ENCODE results near the gene CELSR1.

The CELSR1 gene

GRCh38 chr22:46464296-46464695, 73.1 kb downstream of the CELSR1 start:
- no peak for DNase-seq (ENCODE audit: low read depth in 1 of 2, low spot score in 1 of 2)

- DNase-seq (ENCODE audit: low read depth in 1 of 2, low spot score in 1 of 2): no peak
These were observed 73.8 kb downstream of the CELSR1 start for GRCh38 chr22:46463435-46464227.

- no peak for DNase-seq (ENCODE audit: low read depth in 1 of 2, low spot score in 1 of 2)
These were observed 74.6 kb downstream of the CELSR1 start for GRCh38 chr22:46462726-46463371.

DNA sequence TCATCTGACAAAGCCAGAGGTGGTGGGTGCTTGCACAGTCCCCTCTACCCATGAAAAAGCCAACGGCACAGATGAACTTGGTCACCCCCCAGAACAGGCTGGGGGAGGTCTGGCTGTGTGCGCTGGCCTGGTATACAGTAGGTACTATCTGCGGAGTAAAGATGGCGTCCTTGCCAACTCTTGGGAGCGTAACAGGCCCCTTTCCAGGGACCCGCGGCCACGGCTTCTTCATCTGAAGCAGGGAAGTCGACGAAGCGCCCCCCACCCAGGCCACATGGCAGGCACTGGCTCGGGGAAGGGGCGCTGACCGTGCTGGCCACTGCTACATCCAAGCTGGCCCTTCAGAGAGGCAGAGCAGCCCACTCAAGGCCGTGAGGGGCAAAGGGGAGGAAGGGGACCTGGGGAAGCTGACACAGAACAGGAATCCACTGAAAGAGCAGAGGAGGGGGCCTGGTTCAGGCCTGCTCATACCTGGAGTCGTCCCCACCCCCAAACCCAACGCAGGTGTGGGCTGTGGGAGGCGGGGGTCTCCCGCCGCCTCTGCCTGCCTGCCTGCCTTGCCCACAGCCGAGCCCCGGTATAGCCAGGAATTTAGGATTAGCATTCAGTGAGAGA, 75.7 kb downstream of the CELSR1 start:
- DNase-seq (ENCODE audit: low read depth in 1 of 2, low spot score in 1 of 2): no peak

- no peak for DNase-seq (ENCODE audit: low read depth in 1 of 2, low spot score in 1 of 2)
These were observed 76.6 kb downstream of the CELSR1 start for GRCh38 chr22:46460857-46461256.

DNA sequence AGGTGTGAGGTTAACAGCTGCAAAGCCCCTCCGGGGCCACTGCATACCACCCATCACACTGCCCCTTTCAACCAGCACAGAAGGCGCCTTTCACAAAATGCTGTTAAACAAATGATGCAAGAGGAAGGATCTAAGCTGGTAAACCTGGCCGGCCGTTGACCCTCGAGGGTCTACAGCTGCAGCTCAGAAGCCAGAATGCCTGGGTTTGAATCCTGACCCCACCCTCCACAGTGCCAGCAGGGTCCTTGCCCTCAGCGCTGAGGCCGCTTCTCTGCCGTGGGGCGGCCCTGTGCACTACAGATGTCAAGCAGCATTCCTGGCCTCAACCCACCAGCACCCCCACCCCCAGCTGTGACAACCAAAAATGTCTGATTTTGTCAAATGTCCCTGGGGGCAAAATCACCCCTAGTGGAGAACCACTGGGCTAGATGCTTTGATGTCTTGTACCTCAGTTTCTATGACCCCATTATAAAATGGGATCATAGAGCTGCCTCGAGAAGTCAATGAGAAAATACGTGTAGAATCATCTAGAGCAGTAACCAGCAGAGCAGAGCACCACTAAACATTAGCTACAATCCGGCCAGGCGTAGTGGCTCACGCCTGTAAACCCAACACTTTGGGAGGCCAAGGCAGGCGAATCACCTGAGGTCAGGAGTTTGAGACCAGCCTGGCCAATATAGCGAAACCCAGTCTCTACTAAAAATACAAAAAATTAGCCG, 77.9 kb downstream of the CELSR1 start:
- no peak for DNase-seq (ENCODE audit: low read depth in 1 of 2, low spot score in 1 of 2)

DNA sequence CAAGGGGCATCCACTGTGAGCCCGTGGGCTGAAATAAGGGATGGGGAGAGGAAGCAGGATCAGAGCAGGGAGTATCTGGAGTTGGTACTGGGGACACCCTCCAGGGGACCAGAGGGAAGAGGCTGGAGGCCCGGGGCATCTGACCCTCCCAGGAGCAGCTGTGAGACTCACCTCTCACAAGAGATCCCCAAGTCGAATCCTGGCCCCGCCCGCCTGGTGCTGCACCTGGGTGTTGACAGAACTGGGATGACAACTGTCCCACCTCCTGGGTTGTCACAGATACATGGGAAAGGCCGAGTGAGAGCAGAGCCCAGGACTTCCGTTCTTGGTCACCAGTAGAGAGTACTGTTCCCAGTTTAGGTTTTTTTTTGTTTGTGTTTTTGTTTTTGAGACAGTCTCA, 78.9 kb downstream of the CELSR1 start:
- no peak for DNase-seq (ENCODE audit: low read depth in 1 of 2, low spot score in 1 of 2)

DNA sequence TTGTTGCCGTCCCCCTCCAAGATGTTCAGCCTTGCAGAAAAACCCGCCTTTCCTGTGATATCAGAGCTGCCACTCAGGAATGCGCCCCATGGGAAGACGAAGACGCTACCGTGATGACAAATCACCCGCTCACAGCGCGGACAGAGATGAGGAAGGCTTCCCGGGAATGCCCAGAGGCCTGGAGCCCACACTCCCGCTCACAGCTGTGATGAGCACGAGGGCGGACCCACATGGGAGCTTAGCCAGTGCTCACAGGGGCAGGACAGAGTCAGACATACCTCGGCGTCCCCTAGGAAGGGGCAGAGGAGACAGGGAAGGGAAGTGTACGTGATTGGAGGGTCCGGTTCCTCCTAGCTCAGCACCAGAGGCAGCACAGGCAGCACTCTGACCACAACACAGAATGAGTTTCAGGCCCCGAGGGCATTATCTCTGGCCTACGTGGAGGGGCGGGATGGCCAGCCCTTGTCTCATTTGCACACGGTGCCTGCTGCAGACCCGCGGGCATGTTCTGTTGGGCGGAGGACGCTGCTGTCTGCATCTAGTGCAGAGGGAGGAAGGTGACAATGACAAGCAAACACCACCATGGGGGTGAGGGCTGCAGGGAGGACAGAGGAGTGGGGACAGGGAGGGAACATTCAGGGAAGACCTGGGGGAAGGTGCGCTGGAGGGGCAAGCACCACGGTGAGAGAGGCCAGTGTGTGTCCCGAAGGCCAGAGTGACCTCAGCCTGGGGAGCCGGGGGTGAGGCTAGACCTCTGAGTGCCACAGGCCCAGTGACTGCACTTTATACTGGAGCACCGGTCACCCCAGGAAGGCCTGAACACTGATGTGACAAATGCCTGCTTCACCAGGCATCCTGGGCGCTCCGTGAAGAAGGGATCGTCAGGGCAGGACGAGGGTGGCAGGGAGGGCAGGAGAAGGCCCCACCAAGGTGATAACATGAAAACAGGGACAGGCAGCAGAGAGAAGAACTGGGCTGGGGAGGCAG, 79.6 kb downstream of the CELSR1 start:
- no peak for DNase-seq (ENCODE audit: low read depth in 1 of 2, low spot score in 1 of 2)

DNA sequence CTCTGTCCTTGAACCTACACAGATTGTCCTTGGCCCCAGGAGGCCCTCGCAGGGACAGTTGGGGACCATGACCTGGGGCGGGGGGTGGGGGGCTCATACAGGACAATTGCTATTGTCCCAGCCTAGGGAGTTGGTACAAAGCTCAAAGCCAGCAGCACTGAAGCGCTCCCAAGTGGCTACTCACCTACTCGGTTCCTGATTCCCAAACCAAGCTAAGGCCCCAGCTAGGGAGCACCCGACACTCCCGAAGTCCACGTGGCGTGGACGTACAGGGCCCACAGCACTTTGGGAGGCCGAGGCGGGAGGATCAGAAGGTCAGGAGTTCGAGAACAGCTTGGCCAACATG, 80.6 kb downstream of the CELSR1 start:
- DNase-seq (ENCODE audit: low read depth in 1 of 2, low spot score in 1 of 2): no peak

DNA sequence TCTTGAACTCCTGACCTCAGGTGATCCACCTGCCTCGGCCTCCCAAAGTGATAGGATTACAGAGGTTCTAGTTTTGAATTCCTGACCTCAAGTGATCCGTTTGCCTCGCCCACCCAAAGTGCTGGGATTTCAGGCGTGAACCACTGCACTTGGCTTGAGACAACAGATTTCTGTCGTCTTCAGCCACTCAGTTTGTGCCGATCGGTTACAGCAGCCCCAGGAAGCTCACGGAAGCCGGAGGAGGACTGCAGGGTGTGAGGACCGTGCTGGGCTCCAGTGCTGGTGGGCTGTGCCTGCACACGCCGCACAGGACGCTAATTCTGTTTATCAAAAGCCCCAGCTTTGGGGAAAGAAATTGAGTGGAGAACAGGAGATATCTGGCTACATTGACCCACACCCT, 82.0 kb downstream of the CELSR1 start:
- DNase-seq (ENCODE audit: low read depth in 1 of 2, low spot score in 1 of 2): no peak

- DNase-seq (ENCODE audit: low read depth in 1 of 2, low spot score in 1 of 2): no peak
These were observed 82.7 kb downstream of the CELSR1 start for GRCh38 chr22:46454504-46455269.

DNA sequence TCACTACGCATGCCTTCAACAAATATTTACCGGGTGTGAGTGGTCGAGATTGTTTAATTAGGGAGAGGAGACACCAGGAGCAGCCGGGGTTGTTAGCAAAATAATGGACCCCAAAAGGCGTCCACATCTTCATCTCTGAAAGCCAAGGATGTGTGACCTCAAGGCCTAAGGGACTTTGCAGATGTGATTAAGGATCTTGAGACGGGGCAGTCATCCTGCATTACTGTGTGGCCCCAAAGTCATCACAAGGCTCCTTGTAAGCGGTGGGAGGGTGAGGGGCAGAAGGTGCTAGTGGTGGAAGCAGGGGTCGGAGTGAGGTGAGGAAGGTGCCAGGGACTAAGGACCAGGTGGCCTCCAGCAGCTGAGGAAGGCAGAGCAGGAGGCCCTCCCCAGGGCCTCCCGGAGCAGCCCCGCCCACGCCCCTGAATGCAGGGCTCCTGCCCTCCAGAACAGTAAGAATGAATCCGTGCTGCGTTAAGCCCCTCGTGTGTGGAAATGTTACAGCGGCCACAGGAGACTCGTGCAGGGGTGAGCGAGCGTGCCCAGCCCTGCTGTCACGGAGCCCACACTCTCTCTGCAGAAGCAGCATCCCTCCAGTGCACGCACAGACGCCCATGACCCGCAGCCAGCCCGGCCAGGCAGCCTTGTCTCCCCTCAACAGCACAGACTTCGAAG, 83.5 kb downstream of the CELSR1 start:
- no peak for DNase-seq (ENCODE audit: low read depth in 1 of 2, low spot score in 1 of 2)

GRCh38 chr22:46453006-46453828, 84.2 kb downstream of the CELSR1 start:
- DNase-seq (ENCODE audit: low read depth in 1 of 2, low spot score in 1 of 2): no peak

DNA sequence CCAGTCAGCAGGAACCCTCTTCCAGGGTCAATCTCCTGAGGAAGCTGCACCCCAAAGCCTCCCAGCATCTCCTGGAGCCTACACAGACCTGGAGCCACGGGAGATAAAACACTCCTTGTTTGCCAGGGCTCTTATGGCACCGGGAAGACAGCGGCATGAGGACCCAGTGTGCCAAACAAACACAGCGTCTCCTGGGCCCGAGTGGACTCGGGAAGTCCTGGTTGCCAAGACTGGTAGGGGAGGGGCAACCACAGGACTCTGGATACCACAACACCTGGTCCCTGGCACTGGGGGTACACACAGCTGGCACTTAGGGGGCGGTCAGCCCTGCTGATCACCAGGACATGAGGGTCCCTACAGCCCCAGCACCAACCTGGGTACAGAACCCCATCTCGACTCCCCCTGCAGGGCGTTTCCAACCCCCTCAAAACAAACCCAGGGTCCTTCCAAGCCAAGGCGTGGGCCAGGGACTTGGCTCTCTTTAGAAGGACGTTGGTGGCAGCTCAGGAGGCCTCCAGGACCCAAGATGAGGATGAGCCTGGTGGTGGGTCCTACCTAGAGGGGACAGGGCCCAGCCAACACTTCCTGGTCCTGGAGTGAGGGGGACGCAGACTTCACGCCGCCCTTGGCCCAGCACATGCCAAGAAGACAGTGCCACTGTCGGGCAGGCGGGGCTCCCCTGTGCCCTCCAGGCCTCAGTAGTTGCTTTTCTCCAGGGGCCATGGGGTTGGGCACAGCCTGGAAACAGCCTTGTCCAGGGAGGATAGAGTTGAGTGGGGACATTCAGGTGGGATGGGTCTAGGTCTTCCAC, 85.0 kb downstream of the CELSR1 start:
- no peak for DNase-seq (ENCODE audit: low read depth in 1 of 2, low spot score in 1 of 2)

- DNase-seq (ENCODE audit: low read depth in 1 of 2, low spot score in 1 of 2): no peak
These were observed 85.7 kb downstream of the CELSR1 start for GRCh38 chr22:46451741-46452140.

DNA sequence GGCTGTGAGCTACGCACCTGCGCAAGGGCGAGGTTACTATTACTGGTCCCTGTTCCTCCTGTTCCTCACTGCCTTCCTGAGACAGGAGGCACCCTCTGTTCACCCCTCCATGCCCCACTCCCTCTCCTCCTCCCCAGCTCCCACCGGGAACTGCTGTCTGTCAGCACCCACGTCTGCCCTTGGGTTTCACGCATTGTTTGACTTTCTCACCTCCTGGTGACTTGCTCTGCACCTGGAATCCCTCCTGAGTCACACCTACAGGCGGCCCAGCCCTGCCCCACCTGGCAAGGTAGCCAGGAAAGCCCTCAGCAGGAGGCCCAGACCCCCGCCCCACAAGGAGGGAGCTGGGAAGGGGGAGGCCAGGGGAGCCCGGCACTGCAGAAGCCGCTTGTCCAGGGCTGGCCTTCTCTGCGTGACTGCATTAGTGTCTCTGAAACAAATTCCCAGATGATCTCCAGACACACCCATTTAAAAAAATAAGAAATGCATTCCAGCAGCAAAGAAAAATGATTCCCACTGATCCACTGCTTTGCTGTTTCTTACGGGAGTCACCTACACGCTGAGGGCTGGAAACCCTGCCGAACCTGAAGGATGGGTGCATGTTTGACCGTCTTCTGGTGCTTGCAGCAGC, 86.4 kb downstream of the CELSR1 start:
- no peak for DNase-seq (ENCODE audit: low read depth in 1 of 2, low spot score in 1 of 2)
